ENCODE data around the gene MEDAG. TPM values are rescaled to one million over a fixed set of nuclear protein-coding genes. Genes with fewer than 3 reads are reported as not detected.

MEDAG gene
- total RNA-seq, 4 donors from 2014 or later: 20.3 to 126 (median 31.7) TPM

- 70% methylated on average over 2 of the region's 2 CpGs for WGBS
- no peak for DNase-seq (ENCODE audit: extremely low spot score)
- intact Hi-C loops (cut with DNase I): no loop called here
- peaks cover 0 to 40% (median 24%) of the 10 kb centered on the region in 4 donors for H3K4me1 ChIP-seq
- H3K9me3 ChIP-seq: no peaks in the 10 kb centered on the region
- H3K27me3 ChIP-seq: no peaks in the 10 kb centered on the region
- no peak for TF ChIP-seq POLR2AphosphoS5 (IDR thresholded peaks at IDR 0.05)
- TF ChIP-seq EP300 (IDR thresholded peaks at IDR 0.05): no peak
- no peak for TF ChIP-seq CTCF (IDR thresholded peaks at IDR 0.05)
- TF ChIP-seq POLR2A (IDR thresholded peaks at IDR 0.05; ENCODE audit: low read depth): no peak
- no peak overlapping the region for H3K4me3 ChIP-seq
- no peaks in the 10 kb centered on the region for H3K36me3 ChIP-seq
- H3K27ac ChIP-seq (replicated peaks in 1 of 4): no peak overlapping the region
These were observed 65.5 kb downstream of the MEDAG start for GRCh38 chr13:30971575-30971974.

- no peak for TF ChIP-seq POLR2AphosphoS5 (IDR thresholded peaks at IDR 0.05)
- no peak for TF ChIP-seq CTCF (IDR thresholded peaks at IDR 0.05)
- no peak for TF ChIP-seq EP300 (IDR thresholded peaks at IDR 0.05)
- TF ChIP-seq POLR2A (IDR thresholded peaks at IDR 0.05; ENCODE audit: low read depth): no peak
- Histone ChIP-seq H3K4me3 (no peak overlapping the region), H3K27ac (replicated peaks in 1 of 4) (peak overlapping the region in 3 of 4 donors; percentile 28 to 53 (median 41)), H3K27me3 (no peaks in the 10 kb centered on the region), H3K36me3 (no peaks in the 10 kb centered on the region), H3K9me3 (no peaks in the 10 kb centered on the region), H3K4me1 (peaks cover 0 to 46% (median 29%) of the 10 kb centered on the region in 4 donors)
- WGBS: 24% methylated on average over 1 of the region's 1 CpG
- intact Hi-C loops (cut with DNase I): no loop called here
- no peak for DNase-seq (ENCODE audit: extremely low spot score)
These were observed 66.9 kb downstream of the MEDAG start for GRCh38 chr13:30972888-30973377.

DNA sequence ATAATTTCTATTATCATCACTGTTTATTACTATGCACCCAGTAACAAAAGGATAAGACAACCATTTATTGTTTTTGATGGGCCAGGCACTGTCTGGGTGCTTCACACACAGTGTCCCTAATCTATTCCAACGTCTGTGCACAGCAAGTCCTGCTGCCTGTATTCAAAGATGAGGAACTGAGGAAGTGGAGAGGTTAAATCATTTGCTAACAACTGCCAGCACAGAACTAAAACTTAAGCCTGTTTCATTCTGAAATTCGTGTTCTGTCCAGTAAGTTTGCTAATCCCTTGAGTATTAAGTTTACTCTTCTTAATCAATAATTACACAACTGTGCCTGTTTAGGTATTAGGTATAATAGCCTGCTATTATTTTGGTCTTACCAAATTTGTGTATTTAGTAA lies 68.3 kb downstream of the MEDAG start:
- Histone ChIP-seq H3K4me1 (peaks cover 0 to 45% (median 30%) of the 10 kb centered on the region in 4 donors), H3K27me3 (no peaks in the 10 kb centered on the region), H3K9me3 (no peaks in the 10 kb centered on the region), H3K36me3 (no peaks in the 10 kb centered on the region), H3K4me3 (no peak overlapping the region), H3K27ac (replicated peaks in 1 of 4) (peak overlapping the region in 1 of 4 donors; percentile 8)
- no peak for DNase-seq (ENCODE audit: extremely low spot score)
- intact Hi-C loops (cut with DNase I): no loop called here
- TF ChIP-seq CTCF (IDR thresholded peaks at IDR 0.05): no peak
- TF ChIP-seq POLR2A (IDR thresholded peaks at IDR 0.05; ENCODE audit: low read depth): no peak
- TF ChIP-seq POLR2AphosphoS5 (IDR thresholded peaks at IDR 0.05): no peak
- no peak for TF ChIP-seq EP300 (IDR thresholded peaks at IDR 0.05)
- 11% methylated on average over 2 of the region's 2 CpGs for WGBS

Other genes starting within 250 kb of the MEDAG start
- gene ALOX5AP, start 170.7 kb upstream of the MEDAG start, total RNA-seq: 10 to 100 TPM; 14.8 to 48.2 (median 17.2) TPM
- under 1 TPM in 2 of 4 donors, not detected in 2; 0.69 to 0.97 TPM for gene TEX26, start 26.4 kb downstream of the MEDAG start, total RNA-seq